CD4-positive, alpha-beta T cell treated with Interleukin-15 for 4 hours (primary cell): ENCODE data around the gene SSU72.
"Not testable (repeated sequence)": the region's sequence is repeated elsewhere in the genome, so short reads cannot be mapped to it uniquely, and the experiment has no call there.

Experiments
- DNase-seq: peaks from one replicate; pipeline ENCODE4 v3.0.0-alpha.2; 2020; ENCODE audit warnings: low spot score

The SSU72 gene

DNA sequence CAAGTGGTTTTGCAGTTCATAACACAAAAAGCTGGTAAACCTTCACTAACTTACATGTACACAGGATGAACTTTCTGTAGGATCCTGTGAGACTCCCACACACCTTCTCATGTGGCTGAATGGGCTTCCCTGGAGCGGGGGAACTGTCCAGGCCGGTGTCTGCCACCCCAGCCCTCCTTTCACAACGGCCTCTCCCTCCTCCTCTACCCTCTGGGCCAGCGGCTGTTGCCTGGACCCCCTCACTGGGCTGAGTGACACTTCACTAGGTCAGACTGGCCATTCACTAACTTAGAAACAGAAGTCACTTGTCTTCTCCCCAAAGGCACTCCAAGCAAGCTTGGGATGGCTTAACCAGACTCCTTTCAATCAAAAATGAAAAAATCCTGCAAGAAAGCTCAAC lies 16.1 kb downstream of the SSU72 start:
- no peak for DNase-seq

DNA sequence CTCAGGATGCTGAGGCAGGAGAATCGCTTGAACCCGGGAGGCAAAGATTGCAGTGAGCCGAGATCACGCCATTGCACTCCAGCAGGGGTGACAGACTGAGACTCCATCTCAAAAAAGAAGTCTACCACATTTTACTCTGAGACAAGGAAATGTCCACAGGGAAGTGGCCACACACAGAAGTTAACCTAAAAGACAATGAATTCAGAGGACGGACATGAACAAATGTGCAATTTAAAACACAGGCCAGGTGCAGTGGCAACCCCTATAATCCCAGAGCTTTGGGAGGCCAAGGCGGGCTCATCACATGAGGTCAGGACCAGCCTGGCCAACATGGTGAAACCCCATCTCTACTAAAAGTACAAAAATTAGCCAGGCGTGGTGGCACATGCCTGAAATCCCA lies 17.0 kb downstream of the SSU72 start:
- DNase-seq, result not testable (repeated sequence)

DNA sequence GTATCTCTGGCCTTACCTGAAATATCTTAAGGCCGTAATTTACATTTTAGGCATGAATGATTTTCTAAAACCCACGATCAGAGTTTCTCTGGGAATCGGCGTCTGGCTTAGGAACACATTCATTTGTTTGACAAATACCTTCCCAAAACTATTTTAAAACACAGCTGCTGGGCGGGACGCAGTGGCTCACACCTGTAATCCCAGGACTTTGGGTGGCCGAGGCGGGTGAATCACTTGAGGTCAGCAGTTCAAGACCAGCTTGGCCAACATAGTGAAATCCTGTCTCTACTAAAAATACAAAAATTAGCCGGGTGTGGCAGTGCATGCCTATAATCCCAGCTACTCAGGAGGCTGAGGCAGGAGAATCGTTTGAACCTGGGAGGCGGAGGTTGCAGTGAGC lies 17.7 kb downstream of the SSU72 start:
- DNase-seq, result not testable (repeated sequence)

DNA sequence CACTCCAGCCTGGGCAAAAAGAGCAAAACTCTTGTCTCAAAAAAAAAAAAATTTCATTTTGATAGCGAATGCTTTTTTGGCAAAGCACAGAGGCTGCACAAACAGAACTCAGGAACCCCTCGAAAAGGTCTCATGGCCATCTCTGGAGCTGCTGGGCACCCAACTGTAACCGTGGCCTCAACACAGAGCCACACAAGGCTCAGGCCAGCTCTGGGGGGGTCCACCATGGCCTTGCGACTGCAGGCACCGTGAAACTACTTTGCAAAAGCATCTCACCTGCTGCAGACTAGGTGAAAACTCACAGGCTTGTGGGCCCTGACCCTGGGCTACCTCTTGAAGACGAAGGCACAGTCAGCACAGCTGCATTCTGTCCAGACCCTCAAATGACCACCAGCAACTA lies 18.2 kb downstream of the SSU72 start:
- DNase-seq, result no peak

DNA sequence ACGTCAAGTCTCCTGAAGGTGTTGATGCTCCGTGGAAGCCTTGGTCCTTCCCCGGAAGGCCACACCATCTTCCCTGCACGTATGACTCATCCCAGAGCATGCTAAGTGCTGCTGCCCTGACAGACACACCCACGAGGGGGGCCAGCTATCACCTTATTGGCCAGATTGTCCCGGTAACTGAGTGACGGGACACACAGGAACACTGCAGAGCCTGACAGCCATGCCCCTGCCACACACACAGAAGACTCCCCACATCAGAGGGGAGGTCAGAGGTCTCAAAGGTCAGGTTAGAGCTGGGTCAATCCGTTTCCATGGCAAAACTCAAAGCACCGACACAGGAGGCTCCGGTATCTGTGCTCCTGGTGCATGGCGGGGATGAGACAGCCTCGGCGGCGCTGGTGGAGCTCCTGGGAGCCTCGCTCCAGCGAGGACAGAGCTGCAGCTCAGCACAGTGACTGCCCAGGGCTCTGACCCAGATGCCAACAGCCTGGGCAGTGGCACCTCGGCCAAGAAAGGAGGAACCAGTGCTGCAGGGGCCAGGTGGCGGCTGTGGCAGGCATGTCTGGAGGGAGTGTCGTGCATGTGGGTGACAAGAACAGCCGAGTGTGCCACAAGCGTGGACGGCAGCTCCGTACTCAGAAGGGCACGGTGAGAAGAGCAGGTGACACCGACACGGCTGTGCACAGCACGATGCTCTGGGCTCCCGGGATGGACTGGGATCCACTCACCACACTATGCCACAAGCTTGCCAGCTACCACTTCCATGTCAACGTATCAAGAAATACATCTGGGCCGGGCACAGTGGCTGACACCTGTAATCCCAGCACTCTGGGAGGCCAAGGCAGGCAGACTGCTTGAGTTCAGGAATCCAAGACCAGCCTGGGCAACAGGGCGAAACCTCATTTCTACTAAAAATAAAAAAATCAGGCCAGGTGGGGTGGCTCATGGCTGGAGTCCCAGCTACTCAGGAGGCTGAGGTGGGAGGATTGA lies 19.4 kb downstream of the SSU72 start:
- no peak for DNase-seq

DNA sequence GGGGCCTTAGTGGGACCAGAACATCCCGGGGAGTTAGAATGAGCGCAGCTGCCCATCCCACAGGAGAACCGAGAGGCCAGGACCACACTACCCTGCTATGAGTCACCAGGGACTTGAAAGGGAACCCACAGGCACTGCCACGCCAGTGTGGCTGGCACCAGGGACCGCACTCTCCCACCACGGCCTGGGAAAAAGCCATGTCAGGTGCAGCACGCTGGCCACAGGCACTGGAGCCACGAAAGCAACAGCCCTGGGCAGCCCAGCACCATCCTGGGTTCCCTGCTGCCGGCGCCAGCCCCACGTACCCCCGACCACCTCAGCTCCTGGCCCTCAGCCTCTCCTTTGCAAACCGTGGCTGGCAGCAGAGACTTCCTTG lies 20.1 kb downstream of the SSU72 start:
- no peak for DNase-seq

DNA sequence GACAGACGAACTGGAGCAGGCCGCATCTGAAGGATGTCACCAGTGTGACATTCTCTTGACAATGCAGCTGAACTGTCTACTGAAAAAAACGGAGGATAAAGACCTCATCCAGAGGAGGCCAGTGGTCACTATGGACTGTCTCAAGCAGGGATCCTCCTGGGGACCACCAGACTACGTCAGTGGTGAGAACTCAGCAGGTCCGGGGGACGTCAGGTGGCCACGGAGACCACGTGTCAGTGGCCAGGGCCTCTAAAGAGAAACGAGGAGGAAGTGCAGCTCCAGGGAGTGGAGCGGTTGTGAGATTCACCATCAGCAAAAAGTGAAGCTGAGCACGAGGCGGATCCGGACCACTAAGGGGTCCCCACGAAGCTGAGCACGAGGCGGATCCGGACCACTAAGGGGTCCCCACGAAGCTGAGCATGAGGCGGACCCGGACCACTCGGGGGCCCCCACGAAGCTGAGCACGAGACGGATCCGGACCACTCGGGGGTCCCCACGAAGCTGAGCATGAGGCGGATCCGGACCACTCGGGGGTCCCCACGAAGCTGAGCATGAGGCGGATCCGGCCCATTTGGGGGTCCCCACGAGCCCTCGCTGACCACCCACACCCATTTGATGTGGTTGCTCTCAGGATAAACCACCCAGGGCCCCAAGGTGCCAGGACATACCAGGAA lies 20.7 kb downstream of the SSU72 start:
- no peak for DNase-seq

DNA sequence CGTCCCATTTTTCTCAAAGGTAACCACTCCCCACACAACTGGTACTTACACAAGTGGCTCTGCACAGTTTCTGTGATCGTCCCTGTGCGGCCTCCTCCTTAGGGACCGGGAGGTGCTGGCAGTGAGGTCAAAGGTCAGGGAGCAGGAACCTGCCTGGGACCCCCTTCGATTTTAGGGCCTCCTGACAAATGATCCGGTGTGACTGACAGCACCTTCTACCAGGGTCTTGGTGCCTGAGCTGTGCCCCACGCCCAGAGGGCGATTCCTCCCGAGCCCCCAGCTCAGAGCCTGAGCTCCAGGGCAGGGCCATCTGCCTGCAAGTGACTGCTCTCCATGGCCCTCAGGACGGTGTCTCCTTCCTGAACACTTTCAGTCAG lies 22.4 kb downstream of the SSU72 start:
- DNase-seq, result no peak

DNA sequence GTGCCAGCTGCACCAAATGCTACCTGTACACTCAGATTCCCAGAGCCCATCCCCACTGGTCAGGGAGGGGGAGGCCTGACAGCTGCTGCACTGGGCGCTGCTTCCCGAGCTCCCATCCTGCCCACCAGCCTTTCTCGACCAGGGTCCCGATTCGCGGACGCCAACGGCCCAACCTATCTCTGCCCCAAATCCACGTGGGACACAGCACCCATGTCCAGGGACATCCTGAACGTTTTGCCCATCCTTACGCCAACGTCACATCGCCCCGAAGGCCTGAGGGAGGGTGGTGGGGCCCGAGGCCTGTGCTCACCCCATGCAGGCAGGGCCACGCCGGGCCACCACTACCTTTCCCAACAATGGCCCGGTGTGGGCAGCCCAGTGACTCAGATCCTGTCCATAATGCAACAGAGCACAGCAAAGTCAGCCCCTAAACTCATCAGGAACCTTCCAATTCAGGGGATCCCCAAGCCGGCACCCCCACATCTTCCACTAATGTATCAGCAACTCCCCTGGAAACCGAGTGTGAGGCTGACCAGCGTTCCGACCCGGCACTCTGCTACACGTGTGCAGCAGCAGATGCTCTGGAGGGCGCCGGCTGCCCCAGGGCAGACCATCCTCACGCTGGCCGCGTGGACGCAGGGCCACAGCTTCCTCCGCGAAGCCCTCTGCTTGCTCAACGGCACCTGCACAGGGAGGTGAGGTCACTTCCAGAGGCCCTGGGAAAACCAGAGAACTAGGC lies 23.0 kb downstream of the SSU72 start:
- DNase-seq, result no peak

DNA sequence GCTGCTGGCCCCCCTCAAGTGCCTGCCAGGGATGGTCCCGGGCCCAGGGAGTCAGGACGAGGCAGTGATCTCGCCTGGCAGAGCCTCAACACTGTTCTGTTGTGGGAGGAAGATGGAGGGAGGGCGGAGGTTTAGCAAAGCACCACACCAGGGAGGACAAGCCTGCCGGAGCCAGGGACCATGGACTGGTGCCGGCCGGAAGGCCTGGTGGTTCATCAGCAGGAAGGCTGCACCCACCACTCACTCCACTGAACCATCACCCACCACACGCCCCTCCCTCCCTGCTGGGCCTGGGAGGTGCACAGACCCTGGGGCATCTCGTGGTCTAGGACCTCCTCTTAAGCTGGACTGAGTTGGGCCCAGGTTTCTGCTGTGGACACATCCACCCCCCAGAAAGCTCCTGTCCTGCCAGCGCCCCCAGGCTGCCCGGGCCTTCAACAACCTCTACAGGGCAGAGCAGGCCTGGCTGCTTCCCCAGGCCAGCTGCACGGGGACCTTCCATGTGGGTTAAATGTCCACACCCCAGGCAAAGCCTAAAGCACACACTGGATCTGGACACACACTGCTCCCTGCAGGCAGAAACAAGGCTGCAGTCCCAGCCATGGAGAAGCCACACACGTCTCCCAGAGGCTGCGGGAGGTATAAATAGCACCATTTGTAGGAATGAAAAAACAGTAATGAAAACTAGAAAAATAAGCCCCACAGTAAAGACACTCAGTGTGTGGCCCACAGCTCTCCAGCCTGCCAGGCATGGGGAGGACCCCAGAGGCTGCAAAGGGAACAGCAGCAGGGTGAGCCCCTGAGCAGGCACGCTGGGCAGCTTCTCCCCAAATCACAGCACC lies 23.9 kb downstream of the SSU72 start:
- DNase-seq, result no peak

DNA sequence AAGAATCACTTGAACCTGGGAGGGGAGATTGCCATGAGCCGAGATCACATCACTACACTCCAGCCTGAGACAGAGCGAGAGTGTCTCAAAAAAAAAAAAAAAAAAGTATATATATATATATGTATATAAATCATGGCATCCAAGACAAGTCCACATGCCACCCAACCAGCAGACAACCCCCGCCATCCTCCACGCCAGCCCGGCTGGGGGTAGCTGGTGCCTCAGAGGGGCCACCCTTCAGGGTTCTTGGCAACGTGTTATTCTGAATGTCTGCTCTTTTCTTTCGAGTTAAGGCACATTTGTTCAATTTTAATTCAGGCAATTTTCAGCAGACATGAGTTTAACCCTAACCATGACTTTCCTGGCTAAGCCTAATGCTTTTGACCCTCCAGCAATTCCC lies 24.6 kb downstream of the SSU72 start:
- DNase-seq, result no peak

DNA sequence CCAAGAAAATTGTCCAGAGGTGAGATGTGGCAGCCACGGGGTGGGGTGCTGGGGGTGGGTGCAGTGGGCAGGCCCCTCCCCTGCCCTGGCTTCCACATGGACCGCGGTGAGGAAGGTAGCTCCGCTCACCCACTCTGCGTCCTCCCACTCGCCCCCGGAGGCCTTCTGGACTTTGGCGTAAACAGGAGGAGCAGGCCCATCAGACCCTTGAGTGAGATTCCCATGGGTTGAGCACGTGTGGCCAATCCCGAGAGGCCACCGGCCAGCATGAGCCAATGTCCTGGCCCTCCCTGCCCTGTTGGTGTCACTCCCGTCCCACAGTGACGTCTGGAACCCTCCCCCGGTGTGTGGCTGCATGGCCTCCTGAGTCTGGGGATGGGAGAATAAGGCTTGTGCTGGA lies 26.1 kb downstream of the SSU72 start:
- DNase-seq, result no peak

DNA sequence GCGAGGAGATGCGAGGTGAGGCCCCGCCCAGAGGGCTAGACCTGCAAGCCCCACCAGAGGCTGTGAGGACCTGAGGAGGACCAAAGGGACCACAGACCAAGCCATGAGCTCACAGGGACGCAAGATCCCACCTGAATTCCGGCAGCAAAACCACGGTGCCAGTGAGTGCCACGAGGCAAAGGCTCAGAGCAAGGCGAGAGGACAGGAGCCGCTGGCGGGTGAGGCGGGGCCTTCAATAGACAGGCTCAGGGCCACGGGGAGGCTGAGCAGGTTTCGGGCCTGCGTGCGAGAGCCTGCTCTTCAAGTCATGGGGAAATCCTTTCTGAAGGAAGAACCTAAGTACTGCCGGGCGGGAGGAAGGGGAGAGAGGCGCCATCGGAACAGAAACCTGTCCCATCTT lies 27.2 kb downstream of the SSU72 start:
- DNase-seq, result no peak

DNA sequence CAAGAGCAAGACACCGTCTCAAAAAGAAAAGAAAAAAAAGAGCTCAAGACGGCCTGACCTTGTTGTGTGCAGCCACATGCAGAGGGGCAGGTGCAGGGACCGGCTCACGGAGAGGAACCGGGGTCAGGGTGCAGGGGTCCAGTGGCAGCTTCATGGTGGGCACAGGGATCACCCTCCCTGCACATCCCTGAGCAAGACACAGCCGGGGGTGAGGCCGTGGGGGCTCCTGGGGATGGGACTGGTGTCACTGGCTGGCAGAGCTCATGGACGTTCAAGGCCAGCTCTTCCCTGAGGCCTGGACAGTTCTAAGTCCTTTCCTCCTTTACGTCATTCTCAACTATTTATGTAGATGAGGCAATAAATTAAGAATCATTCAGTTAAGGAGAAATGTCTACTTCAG lies 27.7 kb downstream of the SSU72 start:
- no peak for DNase-seq

DNA sequence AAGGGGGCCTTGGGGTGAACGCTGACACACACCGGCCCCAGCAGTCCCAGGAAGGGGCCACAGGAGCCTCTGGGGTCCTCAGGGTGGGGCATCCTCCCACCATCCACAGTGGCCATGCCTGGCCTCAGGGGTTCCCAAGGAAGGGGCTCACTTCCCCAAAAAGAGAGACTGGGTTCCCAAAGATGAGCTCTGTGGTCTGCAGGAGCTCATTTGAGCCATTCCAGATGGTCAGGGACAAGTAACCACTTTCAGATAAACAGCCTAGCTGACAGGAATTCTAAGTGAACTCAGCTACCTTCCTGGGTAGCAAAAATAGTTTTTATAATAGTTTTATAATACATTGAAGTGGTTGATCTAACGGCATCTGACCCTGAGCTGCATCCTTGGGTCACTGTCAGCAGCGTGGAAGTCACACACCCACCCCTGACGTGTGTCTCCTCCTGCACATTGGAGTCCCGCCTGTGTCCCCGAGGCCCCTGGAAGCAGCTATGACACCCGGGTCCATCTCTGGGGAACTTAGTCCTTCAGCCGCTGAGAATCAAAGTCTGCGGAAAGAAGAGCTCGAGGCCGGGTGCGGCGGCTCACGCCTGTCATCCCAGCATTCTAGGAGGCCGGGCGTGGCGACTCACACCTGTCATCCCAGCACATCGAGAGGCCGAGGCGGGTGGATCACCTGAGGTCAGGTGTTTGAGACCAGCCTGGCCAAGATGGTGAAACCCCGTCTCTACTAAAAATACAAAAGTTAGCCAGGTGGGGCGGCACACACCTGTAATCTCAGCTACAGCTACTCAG lies 28.5 kb downstream of the SSU72 start:
- no peak for DNase-seq

DNA sequence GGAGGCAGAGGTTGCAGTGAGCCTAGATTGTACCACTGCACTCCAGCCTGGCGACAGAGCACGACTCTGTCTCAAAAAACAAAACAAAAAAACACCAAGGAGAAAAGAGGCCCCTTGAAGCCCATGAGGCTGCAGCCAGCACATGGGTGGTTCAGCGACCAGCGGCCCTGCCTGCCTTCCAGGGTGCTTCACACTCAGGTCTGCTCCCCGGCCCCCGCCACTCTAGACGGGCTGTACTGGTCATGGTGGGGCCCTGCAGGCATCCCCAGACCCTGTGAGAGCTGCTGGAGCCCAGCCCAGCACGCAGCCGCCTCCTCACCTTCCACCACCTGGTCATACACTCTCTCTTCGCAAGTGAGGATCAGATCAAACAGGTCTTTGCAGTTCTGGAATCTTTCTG lies 30.1 kb downstream of the SSU72 start:
- DNase-seq, result no peak

DNA sequence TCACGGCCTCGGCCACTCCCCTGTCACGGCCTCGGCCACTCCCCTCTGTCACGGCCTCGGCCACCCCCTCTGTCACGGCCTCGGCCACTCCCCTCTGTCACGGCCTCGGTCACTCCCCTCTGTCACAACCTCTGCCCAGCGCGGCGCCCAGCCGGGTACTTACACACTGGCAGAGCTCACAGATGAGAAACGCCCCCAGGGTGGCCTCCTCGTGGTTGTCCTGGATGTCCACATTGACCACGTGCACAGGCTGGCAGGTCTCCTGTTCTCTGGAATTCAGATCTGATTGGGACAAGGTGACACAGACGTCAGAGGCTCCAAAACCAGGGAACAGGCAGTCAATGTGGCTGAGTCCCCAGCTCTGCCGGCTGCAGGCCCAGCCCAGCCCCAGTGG lies 31.0 kb downstream of the SSU72 start:
- DNase-seq, result no peak

DNA sequence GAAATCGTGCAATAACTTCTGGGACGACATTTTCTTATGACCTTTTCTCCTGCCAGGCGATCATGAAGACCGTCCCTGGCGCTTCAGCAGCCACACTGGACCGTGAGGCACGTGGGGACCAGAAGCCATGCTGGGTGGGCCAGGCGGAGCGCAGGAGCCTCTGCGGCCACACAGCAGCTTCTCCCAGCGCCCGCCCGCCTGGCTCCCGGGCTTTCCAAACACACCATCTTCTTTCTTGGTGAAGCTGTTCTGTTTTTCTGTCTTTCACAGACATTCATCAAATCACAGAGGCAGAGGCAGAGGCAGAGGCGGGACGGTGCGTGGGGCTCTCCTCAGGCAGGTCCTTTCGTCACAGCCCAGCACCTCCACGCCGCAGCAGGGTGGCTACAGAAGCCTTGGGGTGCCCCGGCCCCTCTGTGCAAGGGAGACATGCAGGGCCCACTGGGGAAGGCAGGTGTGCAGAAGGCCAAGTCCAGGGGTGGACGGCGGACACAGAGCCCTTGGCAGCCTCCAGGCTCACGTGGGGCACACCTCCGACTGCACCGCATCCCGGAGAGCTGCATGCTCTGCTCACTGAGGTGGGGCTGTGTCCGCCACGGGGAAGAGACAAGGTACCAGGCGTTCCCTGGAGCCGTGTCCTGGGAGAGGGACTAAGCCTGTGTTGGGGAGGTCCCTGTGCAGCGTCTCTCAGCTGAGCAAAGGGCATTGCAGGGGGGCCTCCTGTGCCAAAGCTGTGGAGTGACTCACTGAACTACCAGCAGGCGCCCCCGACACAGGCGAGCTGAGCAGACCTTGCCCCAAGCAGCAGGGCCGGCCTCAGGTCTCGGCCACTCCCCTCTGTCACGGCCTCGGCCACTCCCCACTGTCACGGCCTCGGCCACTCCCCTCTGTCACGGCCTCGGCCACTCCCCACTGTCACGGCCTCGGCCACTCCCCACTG lies 31.6 kb downstream of the SSU72 start:
- DNase-seq, result no peak

DNA sequence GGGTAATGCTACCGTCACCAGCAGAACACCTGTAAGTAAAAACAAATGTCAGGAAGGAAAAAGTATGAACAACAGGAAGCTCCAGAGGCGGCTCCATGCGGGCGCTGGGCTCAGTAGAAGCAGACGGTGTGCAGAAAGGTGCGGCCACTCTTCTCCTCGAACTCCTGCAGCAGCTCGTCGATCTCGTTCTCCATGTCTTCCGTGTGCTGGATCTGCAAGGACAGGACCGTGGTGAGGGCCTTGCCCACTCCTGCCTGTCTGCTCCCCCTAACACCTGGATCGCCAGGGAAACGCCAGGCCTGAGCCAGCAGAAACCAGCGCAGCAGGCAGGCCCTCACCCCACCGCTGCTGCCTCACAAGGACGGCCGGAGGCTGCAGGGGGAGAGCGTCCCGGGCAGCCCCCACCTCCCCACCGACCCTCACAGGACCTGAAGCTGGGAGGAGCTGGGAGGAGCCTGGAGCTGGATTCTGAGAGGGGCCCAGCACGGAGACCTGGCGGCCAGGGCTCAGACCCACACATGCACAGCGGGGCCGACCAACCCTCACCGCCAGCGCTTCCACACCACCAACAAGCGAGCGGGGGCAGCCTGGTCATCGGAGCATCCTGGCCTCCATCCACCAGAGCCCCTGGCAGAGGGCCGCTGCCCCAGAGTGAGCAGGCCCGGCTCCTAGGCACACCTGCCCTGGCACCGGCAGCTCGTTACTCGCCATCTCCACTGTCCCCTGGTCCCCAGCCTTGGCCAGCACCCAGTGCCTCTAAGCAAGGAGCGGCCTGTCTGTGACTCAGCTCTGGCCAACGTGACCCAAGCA lies 32.5 kb downstream of the SSU72 start:
- no peak for DNase-seq
